ENCODE data around the gene UNC80. TPM values are rescaled to one million over a fixed set of nuclear protein-coding genes. Genes with fewer than 3 reads are reported as not detected.

Gene UNC80
- total RNA-seq, 4 donors from 2014 or later = 0.19 TPM; not detected in 3

- TF ChIP-seq POLR2A (IDR thresholded peaks at IDR 0.05) = no peak
- no peak for TF ChIP-seq CTCF (IDR thresholded peaks at IDR 0.05)
- intact Hi-C loops (cut with DNase I) = no loop called here
- Histone ChIP-seq H3K9me3 (no peaks in the 10 kb centered on the region), H3K27ac (peak overlapping the region in 1 of 4 donors; percentile 11), H3K36me3 (no peaks in the 10 kb centered on the region), H3K4me3 (peak overlapping the region in 1 of 4 donors; percentile 28), H3K27me3 (no peaks in the 10 kb centered on the region), H3K4me1 (peaks cover 0 to 13% (median 0%) of the 10 kb centered on the region in 3 donors)
- DNase-seq = no peak
- WGBS, 2 donors = 32 to 41% methylated on average over 12 of the region's 12 CpGs
Measured at GRCh38 chr2:209933499-209934483, 162.2 kb downstream of the UNC80 start.

- no peak overlapping the region for H3K4me3 ChIP-seq
- WGBS, 2 donors = 73 to 79% methylated on average over 3 of the region's 3 CpGs
- H3K27me3 ChIP-seq = no peaks in the 10 kb centered on the region
- TF ChIP-seq POLR2A (IDR thresholded peaks at IDR 0.05) (no peak), CTCF (IDR thresholded peaks at IDR 0.05) (peak in 1 of 6 experiments; percentile 8)
- H3K36me3 ChIP-seq = no peaks in the 10 kb centered on the region
- intact Hi-C loops (cut with DNase I) = no loop called here
- H3K4me1 ChIP-seq = peaks cover 0 to 13% (median 0%) of the 10 kb centered on the region in 3 donors
- H3K27ac ChIP-seq = no peak overlapping the region
- DNase-seq = no peak
- H3K9me3 ChIP-seq = no peaks in the 10 kb centered on the region
Measured at GRCh38 chr2:209936106-209936666, 164.6 kb downstream of the UNC80 start.

GRCh38 chr2:209937893-209938292 lies 166.3 kb downstream of the UNC80 start:
- TF ChIP-seq CTCF (IDR thresholded peaks at IDR 0.05) (no peak), POLR2A (IDR thresholded peaks at IDR 0.05) (no peak)
- Histone ChIP-seq H3K27me3 (no peaks in the 10 kb centered on the region), H3K36me3 (no peaks in the 10 kb centered on the region), H3K4me1 (peaks cover 0 to 20% (median 0%) of the 10 kb centered on the region in 3 donors), H3K27ac (no peak overlapping the region), H3K4me3 (no peak overlapping the region), H3K9me3 (no peaks in the 10 kb centered on the region)
- intact Hi-C loops (cut with DNase I) = no loop called here
- no peak for DNase-seq

- 60% methylated on average over 1 of the region's 1 CpG; no CpG with 5 or more reads in 1 of the 2 donors for WGBS, 2 donors
- TF ChIP-seq CTCF (IDR thresholded peaks at IDR 0.05) (no peak), POLR2A (IDR thresholded peaks at IDR 0.05) (no peak)
- Histone ChIP-seq H3K27me3 (no peaks in the 10 kb centered on the region), H3K9me3 (no peaks in the 10 kb centered on the region), H3K36me3 (no peaks in the 10 kb centered on the region), H3K4me3 (no peak overlapping the region), H3K27ac (no peak overlapping the region), H3K4me1 (peaks cover 0 to 25% (median 0%) of the 10 kb centered on the region in 3 donors)
- intact Hi-C loops (cut with DNase I) = no loop called here
- DNase-seq = no peak
Measured at GRCh38 chr2:209938906-209939305, 167.3 kb downstream of the UNC80 start.

GRCh38 chr2:209940936-209941335 lies 169.3 kb downstream of the UNC80 start:
- intact Hi-C loops (cut with DNase I) = no loop called here
- no peak for DNase-seq

More at GRCh38 chr2:209940936-209941335, 169.3 kb downstream of the UNC80 start:
- Histone ChIP-seq H3K4me1 (peaks cover 0 to 17% (median 0%) of the 10 kb centered on the region in 3 donors), H3K27me3 (no peaks in the 10 kb centered on the region), H3K27ac (peak overlapping the region in 1 of 4 donors; percentile 15), H3K9me3 (no peaks in the 10 kb centered on the region), H3K4me3 (no peak overlapping the region), H3K36me3 (no peaks in the 10 kb centered on the region)
- TF ChIP-seq CTCF (IDR thresholded peaks at IDR 0.05) (no peak), POLR2A (IDR thresholded peaks at IDR 0.05) (no peak)
- WGBS, 2 donors = 44 to 71% methylated on average over 2 to 6 of the region's 6 CpGs
